Fibroblast of pulmonary artery (primary cell): ENCODE data around the gene EP400.
A peak's percentile ranks its signal among the peaks of the same experiment; 100 is the strongest.

Experiments used
- DNase-seq: peaks from one replicate; pipeline ENCODE4 v3.0.0-alpha.2; 2010; ENCODE audit warnings: low read depth
- H3K4me3 ChIP-seq: replicated peaks from 2 replicates; pipeline ENCODE4 v1.5.1; 2011; ENCODE audit warnings: low read depth, mild to moderate bottlenecking, control low read depth, low read length, moderate library complexity
- CTCF ChIP-seq: IDR thresholded peaks from 2 replicates; pipeline ENCODE4 v1.5.1; 2011; ENCODE audit warnings: mild to moderate bottlenecking, control low read depth, low read length, inconsistent platforms; ENCODE audit errors: missing control alignments

The EP400 gene

GRCh38 chr12:131909081-131909751 lies 40.5 kb upstream of the EP400 start:
- no peak overlapping the region for H3K4me3 ChIP-seq
- no peak for TF ChIP-seq CTCF
- no peak for DNase-seq

GRCh38 chr12:131909752-131910219 lies 40.0 kb upstream of the EP400 start:
- H3K4me3 ChIP-seq = no peak overlapping the region

GRCh38 chr12:131910302-131911027 lies 39.3 kb upstream of the EP400 start:
- no peak for TF ChIP-seq CTCF
- no peak overlapping the region for H3K4me3 ChIP-seq
- no peak for DNase-seq

More at GRCh38 chr12:131909752-131910219, 40.0 kb upstream of the EP400 start:
- no peak for TF ChIP-seq CTCF
- no peak for DNase-seq

GRCh38 chr12:131911028-131911650 lies 38.6 kb upstream of the EP400 start:
- no peak overlapping the region for H3K4me3 ChIP-seq
- no peak for TF ChIP-seq CTCF
- no peak for DNase-seq

- no peak overlapping the region for H3K4me3 ChIP-seq
- TF ChIP-seq CTCF = no peak
- no peak for DNase-seq
Observed at GRCh38 chr12:131911851-131912477, 37.8 kb upstream of the EP400 start.

- peak; percentile 87 for DNase-seq
- H3K4me3 ChIP-seq = no peak overlapping the region
- no peak for TF ChIP-seq CTCF
Observed at GRCh38 chr12:131912518-131913274, 37.0 kb upstream of the EP400 start.
